ENCODE results near the gene BEGAIN. TPM values are rescaled to one million over a fixed set of nuclear protein-coding genes. Genes with fewer than 3 reads are reported as not detected.

The BEGAIN gene
- total RNA-seq, 1 donor from 2014 or later: 1.6 TPM

DNA sequence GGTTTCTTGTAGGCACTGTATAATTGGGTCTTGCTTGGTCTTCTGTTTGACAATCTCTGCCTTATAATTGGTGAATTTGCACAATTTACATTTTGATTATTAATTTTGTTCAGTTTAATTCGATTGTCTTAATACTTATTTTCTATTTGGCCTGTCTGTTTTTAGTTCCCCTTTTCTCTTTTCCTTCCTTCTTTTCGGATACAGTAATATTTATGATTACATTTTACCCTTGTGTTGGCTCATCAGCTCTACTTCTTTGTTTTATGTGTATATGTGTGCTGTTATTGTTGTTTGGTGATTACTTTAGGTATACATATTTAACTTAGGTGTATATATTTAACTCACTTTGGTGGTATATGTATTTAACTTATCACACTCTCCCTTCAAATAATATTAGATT is 12.8 kb upstream of the BEGAIN start:
- TF ChIP-seq, protein P1, sequence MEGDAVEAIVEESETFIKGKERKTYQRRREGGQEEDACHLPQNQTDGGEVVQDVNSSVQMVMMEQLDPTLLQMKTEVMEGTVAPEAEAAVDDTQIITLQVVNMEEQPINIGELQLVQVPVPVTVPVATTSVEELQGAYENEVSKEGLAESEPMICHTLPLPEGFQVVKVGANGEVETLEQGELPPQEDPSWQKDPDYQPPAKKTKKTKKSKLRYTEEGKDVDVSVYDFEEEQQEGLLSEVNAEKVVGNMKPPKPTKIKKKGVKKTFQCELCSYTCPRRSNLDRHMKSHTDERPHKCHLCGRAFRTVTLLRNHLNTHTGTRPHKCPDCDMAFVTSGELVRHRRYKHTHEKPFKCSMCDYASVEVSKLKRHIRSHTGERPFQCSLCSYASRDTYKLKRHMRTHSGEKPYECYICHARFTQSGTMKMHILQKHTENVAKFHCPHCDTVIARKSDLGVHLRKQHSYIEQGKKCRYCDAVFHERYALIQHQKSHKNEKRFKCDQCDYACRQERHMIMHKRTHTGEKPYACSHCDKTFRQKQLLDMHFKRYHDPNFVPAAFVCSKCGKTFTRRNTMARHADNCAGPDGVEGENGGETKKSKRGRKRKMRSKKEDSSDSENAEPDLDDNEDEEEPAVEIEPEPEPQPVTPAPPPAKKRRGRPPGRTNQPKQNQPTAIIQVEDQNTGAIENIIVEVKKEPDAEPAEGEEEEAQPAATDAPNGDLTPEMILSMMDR (IDR thresholded peaks at IDR 0.05; ENCODE audit: unreplicated experiment): no peak
- no peak overlapping the region for H3K27ac Mint-ChIP-seq (ENCODE audit: unreplicated experiment)
- H3K27me3 Mint-ChIP-seq (ENCODE audit: unreplicated experiment): peaks cover 4% of the 10 kb centered on the region
- no peak for DNase-seq (ENCODE audit: low spot score)
- no peak overlapping the region for H3K4me3 Mint-ChIP-seq (ENCODE audit: unreplicated experiment)
- H3K9me3 Mint-ChIP-seq (ENCODE audit: unreplicated experiment): no peaks in the 10 kb centered on the region
- no peaks in the 10 kb centered on the region for H3K36me3 Mint-ChIP-seq (ENCODE audit: low read depth, unreplicated experiment)
- peaks cover 4% of the 10 kb centered on the region for H3K4me1 Mint-ChIP-seq (ENCODE audit: unreplicated experiment)

DNA sequence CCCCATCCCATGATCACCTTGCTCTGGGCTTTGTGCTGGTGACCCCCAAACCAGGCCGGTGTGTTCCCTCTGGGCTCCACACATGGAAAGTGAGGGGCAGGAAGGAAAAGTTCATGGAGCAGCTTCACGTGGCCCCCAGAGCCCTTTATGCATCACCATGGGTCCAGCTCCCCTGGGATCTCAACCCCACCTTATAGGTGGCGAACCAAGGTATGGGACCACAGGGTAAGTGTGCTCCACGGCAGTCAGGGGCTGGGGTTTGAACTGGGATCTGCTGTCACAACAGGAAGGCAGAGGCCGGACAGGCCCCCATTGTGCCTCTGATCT is 7.4 kb upstream of the BEGAIN start:
- H3K9me3 Mint-ChIP-seq (ENCODE audit: unreplicated experiment): no peaks in the 10 kb centered on the region
- peaks cover 4% of the 10 kb centered on the region for H3K36me3 Mint-ChIP-seq (ENCODE audit: low read depth, unreplicated experiment)
- H3K27me3 Mint-ChIP-seq (ENCODE audit: unreplicated experiment): peaks cover 6% of the 10 kb centered on the region
- no peaks in the 10 kb centered on the region for H3K4me1 Mint-ChIP-seq (ENCODE audit: unreplicated experiment)
- TF ChIP-seq, protein P1 (IDR thresholded peaks at IDR 0.05; ENCODE audit: unreplicated experiment): no peak
- no peak overlapping the region for H3K4me3 Mint-ChIP-seq (ENCODE audit: unreplicated experiment)
- no peak for DNase-seq (ENCODE audit: low spot score)
- no peak overlapping the region for H3K27ac Mint-ChIP-seq (ENCODE audit: unreplicated experiment)

DNA sequence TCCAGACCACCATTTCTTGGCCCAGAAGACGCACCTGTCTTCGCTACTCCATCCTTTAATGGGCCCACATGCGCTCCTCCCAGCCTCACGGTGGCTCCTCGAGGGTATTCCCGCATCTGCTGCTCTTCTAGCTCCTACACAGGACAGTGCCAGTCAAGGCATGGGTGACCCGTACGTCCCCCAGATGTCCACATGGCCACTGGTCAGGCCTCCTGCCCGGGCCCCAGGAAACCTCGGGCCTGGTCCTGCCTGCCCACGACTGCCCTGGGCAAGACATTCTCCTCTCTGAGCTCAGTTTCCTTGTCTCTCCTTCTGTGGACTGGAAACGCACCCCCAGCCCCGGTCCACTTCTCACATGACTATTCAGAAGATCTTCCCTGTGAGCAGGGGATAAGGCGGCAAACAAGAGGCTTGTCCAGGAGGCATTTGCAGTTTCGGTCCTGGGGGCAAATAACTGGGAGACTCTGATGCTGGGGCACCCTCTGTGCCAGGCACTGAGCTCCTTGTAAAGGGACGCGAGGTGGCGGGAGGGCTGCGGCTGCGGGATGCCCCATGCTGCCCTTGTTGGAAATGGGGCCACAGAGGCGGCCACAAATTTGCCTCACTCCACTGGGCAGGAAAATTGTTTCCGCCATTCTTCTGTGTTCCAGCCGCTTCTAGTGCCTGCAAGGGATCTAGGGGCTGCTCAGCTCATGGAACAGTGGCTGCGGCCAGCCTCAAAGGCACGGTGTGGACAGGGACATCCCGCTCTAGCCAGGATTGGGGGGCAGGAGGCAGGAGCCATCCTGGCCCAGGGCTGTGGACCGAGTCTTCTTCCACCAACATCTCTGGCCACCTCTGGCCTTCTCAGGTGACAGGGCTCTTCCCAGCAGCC is 6.8 kb upstream of the BEGAIN start:
- Mint-ChIP-seq H3K27me3 (ENCODE audit: unreplicated experiment) (peaks cover 6% of the 10 kb centered on the region), H3K9me3 (ENCODE audit: unreplicated experiment) (no peaks in the 10 kb centered on the region), H3K4me3 (ENCODE audit: unreplicated experiment) (no peak overlapping the region), H3K27ac (ENCODE audit: unreplicated experiment) (no peak overlapping the region), H3K4me1 (ENCODE audit: unreplicated experiment) (no peaks in the 10 kb centered on the region), H3K36me3 (ENCODE audit: low read depth, unreplicated experiment) (peaks cover 4% of the 10 kb centered on the region)
- no peak for DNase-seq (ENCODE audit: low spot score)
- TF ChIP-seq, protein P1 (IDR thresholded peaks at IDR 0.05; ENCODE audit: unreplicated experiment): no peak

DNA sequence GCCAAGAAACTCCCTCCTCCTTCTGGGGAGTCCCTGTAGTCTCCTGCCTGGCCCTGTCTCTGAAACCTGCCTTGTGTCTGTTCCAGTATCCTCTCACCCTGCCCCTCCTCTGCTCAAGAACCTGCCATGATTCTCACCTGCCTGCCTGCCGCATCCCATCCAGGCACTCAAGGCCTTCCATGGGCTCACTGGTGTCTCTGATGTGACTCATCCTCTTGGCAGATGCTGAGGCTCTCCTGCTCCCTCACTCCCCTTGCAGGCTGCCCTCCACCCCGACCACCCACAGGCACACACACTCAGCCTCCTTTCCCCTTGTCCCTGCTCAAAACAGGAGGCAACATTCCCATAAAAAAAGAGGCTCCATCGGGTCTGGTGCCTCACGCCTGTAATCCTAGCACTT is 5.8 kb upstream of the BEGAIN start:
- Mint-ChIP-seq H3K36me3 (ENCODE audit: low read depth, unreplicated experiment) (peaks cover 4% of the 10 kb centered on the region), H3K27me3 (ENCODE audit: unreplicated experiment) (peaks cover 8% of the 10 kb centered on the region), H3K27ac (ENCODE audit: unreplicated experiment) (peak overlapping the region; percentile 30), H3K9me3 (ENCODE audit: unreplicated experiment) (no peaks in the 10 kb centered on the region), H3K4me3 (ENCODE audit: unreplicated experiment) (no peak overlapping the region), H3K4me1 (ENCODE audit: unreplicated experiment) (no peaks in the 10 kb centered on the region)
- TF ChIP-seq, protein P1 (IDR thresholded peaks at IDR 0.05; ENCODE audit: unreplicated experiment): no peak
- DNase-seq (ENCODE audit: low spot score): no peak

DNA sequence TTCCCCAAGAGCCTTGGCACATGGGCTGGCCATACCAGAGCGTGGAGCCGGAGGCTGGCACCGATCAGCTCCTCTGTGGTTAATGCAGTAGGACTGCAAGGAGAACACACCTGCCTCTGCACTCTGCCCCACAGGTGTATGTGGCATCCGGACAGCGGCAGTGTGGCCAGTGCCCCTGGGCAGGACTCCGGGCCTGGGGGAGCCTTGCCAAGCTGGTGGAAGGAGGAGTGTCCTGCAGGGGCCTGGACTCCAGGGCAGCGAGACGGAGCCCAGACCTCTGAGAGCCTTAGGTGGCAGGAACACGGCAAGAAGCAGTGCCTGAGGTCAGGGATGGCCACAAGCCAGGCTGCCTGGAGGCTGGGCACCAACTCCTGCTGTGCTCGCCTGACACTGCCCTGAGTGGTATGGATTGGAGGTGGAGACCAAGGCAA is 5.3 kb upstream of the BEGAIN start:
- DNase-seq (ENCODE audit: low spot score): no peak
- no peak overlapping the region for H3K4me3 Mint-ChIP-seq (ENCODE audit: unreplicated experiment)
- H3K27ac Mint-ChIP-seq (ENCODE audit: unreplicated experiment): no peak overlapping the region
- no peaks in the 10 kb centered on the region for H3K4me1 Mint-ChIP-seq (ENCODE audit: unreplicated experiment)
- TF ChIP-seq, protein P1 (IDR thresholded peaks at IDR 0.05; ENCODE audit: unreplicated experiment): no peak
- peaks cover 4% of the 10 kb centered on the region for H3K36me3 Mint-ChIP-seq (ENCODE audit: low read depth, unreplicated experiment)
- H3K9me3 Mint-ChIP-seq (ENCODE audit: unreplicated experiment): no peaks in the 10 kb centered on the region
- peaks cover 12% of the 10 kb centered on the region for H3K27me3 Mint-ChIP-seq (ENCODE audit: unreplicated experiment)
